Endometrium (tissue), 2 donors: ENCODE results near the gene MAPK14.
A peak's percentile ranks its signal among the peaks of the same experiment; 100 is the strongest.
"Not testable (repeated sequence)": the region's sequence is repeated elsewhere in the genome, so short reads cannot be mapped to it uniquely, and the experiment has no call there.

Experiments
- FAIRE-seq: peaks from 2 replicates; lab custom pipeline; 2012; peaks lifted over from hg19 to GRCh38; lab: Jason Lieb, UNC
- donor health status: control.
- donor health status: control.

MAPK14 gene

DNA sequence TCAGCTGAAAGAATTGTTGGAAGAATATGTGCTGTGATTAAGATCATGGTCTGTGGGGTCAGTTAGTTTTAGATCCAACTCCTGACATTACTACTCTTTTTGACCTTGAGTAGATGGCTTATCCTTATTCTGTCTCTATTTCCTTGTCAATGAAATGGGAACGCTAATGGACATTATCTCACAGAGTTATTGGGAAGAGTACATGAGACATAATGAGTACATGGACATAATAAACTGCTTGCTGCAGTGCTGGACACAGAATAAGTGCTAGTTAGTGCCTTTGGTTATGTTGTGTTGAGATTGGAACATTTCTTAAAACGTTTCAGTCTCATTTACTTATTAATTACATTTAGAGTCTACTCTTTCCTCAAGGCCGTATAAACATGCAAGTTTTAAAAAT, 42.6 kb downstream of the MAPK14 start:
- no peak for FAIRE-seq

GRCh38 chr6:36071281-36071680, 43.7 kb downstream of the MAPK14 start:
- FAIRE-seq, result no peak

DNA sequence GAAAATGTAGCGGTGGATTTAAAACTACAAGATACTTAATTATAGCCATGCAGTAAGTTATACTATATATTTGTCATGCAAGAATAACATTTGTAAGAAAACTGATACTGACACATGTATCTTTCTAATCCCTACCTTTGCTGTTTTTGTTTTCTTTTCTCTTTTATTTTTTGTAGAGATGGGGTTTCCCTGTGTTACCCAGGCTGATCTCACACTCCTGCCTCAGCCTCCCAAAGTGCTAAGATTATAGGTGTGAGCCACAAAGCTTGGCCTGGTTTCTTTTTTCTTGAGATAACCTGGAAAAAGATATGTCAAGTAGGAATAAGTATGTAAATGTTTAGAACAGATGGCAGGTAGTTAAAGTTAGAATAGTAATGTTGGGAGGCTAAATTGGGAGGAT, 44.1 kb downstream of the MAPK14 start:
- no peak for FAIRE-seq

- no peak for FAIRE-seq
Measured at GRCh38 chr6:36072681-36073080, 45.1 kb downstream of the MAPK14 start.

GRCh38 chr6:36073587-36073986, 46.0 kb downstream of the MAPK14 start:
- FAIRE-seq, result no peak

GRCh38 chr6:36075656-36076055, 48.0 kb downstream of the MAPK14 start:
- FAIRE-seq, result no peak

GRCh38 chr6:36076178-36077063, 48.8 kb downstream of the MAPK14 start:
- no peak for FAIRE-seq

DNA sequence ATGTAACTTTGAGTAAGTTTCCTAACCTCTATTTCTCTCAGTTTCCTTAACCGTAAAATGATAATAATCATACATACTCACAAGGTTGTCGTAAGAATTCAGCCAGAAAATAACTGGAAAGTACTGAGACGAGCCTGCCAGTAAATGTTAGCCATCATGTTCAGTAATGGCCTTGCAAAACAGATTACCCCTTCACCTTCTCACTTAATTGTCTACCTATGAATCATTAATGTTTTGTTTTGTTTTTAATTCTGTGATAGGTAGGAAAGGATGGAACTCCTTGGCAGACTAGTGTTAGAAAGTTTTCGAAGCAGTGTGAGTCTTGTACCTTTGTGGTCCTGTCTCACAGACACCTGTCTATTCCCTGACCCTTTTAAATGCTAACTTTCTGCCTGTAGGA, 50.6 kb downstream of the MAPK14 start:
- no peak for FAIRE-seq

DNA sequence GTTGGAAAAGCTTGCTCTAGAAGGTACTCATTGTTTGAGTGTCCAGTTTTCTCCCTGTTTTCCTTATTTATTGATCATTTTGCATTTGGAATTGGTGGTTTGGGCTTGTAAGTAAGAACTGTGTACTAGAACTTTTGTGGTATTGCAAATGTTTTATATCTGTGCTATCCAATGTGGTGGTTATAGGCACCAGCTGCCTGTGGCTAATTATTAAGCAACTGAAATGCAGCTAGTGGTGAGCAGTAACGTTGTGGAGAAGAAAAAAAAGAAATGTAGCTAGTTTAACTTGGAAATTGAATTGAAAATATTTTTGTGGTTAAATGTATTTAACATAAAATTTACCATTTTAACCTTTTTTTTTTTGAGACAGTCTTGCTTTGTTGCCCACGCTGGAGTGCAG, 52.0 kb downstream of the MAPK14 start:
- FAIRE-seq, result no peak

GRCh38 chr6:36082318-36082717, 54.7 kb downstream of the MAPK14 start:
- no peak for FAIRE-seq

DNA sequence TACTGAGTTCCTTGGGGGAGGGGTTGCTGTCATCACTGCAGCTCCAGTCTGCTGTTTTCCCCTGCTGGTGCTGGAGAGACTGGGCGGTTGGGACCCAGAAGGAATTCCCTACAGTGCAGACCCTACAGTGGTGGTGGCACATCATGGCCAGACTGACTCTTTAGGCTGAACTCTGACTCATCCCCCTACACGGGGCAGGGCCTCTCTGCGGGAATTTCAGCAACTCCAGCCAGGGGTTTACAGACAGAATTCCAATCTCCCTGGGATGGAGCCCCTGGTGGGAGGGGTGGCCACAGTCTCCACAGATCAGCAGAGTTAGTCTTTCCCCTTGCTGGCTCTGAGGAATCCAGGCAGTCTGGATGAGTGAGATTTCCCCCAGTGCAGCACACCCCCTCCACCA, 55.8 kb downstream of the MAPK14 start:
- no peak for FAIRE-seq

- FAIRE-seq, result not testable (repeated sequence)
Measured at GRCh38 chr6:36088204-36088603, 60.6 kb downstream of the MAPK14 start.

- no peak for FAIRE-seq
Measured at GRCh38 chr6:36089048-36089447, 61.4 kb downstream of the MAPK14 start.

DNA sequence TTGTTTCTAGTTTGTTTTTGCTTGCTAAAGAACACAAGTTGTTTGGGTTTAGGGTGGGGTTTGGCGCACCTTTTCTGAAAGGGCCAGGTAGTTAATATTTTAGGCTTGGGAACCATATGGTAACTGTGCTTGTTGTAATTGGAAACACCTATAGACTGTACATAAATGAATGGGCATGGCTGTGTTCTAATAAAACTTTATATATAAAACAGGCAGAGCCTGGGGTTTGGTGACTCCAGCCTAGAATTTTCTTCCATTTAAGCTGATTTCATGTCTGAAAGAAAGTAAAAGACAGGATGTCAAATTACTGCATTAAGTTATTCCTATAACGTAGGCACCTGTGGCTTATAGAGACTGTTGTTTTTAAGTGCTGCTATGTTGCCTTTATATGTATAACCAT, 66.6 kb downstream of the MAPK14 start:
- no peak for FAIRE-seq

GRCh38 chr6:36094753-36095496, 67.3 kb downstream of the MAPK14 start:
- FAIRE-seq, result peak; percentile 15

GRCh38 chr6:36095497-36096391, 68.1 kb downstream of the MAPK14 start:
- no peak for FAIRE-seq

- no peak for FAIRE-seq
Measured at GRCh38 chr6:36098253-36098919, 70.8 kb downstream of the MAPK14 start.

GRCh38 chr6:36098920-36099647, 71.5 kb downstream of the MAPK14 start:
- FAIRE-seq, result no peak

GRCh38 chr6:36099869-36100483, 72.4 kb downstream of the MAPK14 start:
- no peak for FAIRE-seq

- FAIRE-seq, result no peak
Measured at GRCh38 chr6:36101691-36102090, 74.1 kb downstream of the MAPK14 start.

DNA sequence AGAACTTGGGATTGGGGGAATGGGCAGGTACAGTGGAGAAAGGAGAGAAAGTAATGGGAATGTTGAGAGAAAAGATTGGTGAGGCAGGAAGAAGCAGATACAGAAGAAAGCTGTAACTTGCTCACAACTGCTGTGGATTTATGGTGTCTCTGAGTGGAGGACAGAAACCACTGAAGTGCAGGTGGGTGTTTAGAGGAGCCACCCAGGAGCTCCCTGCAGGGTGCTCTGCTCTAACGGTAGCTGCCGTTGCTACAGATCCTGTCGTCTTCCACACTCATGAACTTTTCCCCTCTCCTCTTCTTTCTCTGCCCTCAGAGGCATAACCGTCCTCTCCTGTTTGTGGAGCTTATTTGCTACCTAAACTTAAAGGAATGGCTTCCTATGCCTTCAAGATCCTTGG, 75.2 kb downstream of the MAPK14 start:
- no peak for FAIRE-seq
